Esophagus squamous epithelium (tissue), 5 donors: ENCODE measurements around the gene CDKN2B-AS1. TPM values are rescaled to one million over a fixed set of nuclear protein-coding genes. Genes with fewer than 3 reads are reported as not detected.

Experiments used
- DNase-seq: peaks from one replicate; lab custom pipeline; 2025; lab: John Stamatoyannopoulos, UW
- H3K27ac ChIP-seq, 4 donors: fragments of 200-600 bp; sonication (generic); one replicate each; pipeline ENCODE4 v1.5.1; 2016 to 2019; ENCODE audit warnings: mild to moderate bottlenecking in 1 of 4
- H3K27me3 ChIP-seq, 4 donors: fragments of 200-600 bp; sonication (generic); 1 replicate in 3 of 4; 2 replicates in 1 of 4; pipeline versions ENCODE4 v1.5.1 to v1.6.0; 2017 to 2021; ENCODE audit warnings: antibody characterized with exemption in 1 of 4
- H3K36me3 ChIP-seq, 3 donors: fragments of 200-600 bp; sonication (generic); one replicate each; pipeline ENCODE4 v1.5.1; 2016 to 2019
- H3K4me1 ChIP-seq, 3 donors: fragments of 200-600 bp; sonication (generic); one replicate each; pipeline ENCODE4 v1.5.1; 2017 to 2019
- H3K4me3 ChIP-seq, 4 donors: fragments of 200-600 bp; sonication (generic); 1 replicate in 3 of 4; 2 replicates in 1 of 4; pipeline ENCODE4 v1.5.1; 2016 to 2019; ENCODE audit warnings: mild to moderate bottlenecking in 2 of 4, moderate library complexity in 1 of 4
- H3K9me3 ChIP-seq, 3 donors: fragments of 200-600 bp; sonication (generic); one replicate each; pipeline ENCODE4 v1.5.1; 2016 to 2019
- POLR2A ChIP-seq, 4 donors: fragments of 450-650 bp; IDR thresholded peaks; one replicate each; pipeline ENCODE4 v1.6.1; 2017; ENCODE audit warnings: antibody characterized with exemption in 4 of 4, mild to moderate bottlenecking in 4 of 4, moderate library complexity in 3 of 4
- WGBS, 2 donors: methylation state at CpG; one replicate each; pipeline ENCODE4 v1.1.5; 2018; 5-methylcytosine and 5-hydroxymethylcytosine counted together
- intact Hi-C: fragments of 100-400 bp; cut with DNase I; formaldehyde crosslinking; loops from one replicate; pipeline ENCODE4 v1.15.0; 2022
- total RNA-seq, 4 donors: library from RNA; depleted of rRNA; stranded (reverse); fragments of >200 nt; gene quantifications; one replicate each; pipeline ENCODE4 v1.1.0, GENCODE V29; 2016
- TF ChIP-seq, protein P1 (sequence below), 6 experiments: fragments of 450-650 bp in 4 of 6; fragments of 200-600 bp in 2 of 6; sonication (generic) in 2 of 6; IDR thresholded peaks; one replicate each; pipeline ENCODE4 v1.5.1; 2016 to 2019; ENCODE audit warnings: antibody characterized with exemption in 6 of 6, mild to moderate bottlenecking in 4 of 6, moderate library complexity in 4 of 6
- donor health status: DM: yes; HTN: yes; CAD: no.

Gene CDKN2B-AS1
- total RNA-seq, 4 donors from 2014 or later = 0.48 to 1.7 (median 0.80) TPM

DNA sequence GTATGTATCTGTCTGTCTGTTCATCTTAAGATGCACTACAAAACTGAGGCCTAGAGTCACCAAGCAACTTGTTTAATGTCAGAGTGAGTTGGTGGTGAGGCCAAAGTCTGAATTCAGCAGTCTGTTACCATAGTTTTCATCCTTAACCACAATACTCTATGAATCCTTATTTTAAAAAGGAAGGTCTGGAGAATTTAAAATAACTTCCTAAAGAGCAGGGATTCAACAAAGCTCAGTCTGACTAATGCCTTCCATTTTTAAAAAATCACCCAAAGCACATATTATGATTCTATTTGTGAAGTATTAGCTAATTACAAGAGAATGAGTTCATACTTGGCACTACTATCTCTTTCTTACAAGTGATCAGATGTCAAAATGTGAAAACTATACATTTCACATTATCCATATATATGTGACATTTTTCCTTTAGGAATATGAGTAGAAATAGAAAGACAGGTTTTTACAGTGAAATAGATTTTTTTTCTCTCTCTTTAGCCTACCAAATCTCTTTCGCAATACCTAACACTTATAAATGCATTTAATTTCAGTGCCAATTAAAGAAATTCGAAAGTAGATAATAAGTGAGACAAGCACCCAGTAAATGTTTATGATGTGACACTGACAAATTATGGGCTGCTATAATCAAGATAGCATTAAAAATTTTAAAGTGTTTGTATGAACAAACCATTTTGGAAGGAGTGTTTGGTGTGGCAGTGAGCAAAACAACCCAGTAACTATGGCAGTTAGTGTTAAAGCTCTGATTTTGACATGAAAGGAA, 116.8 kb downstream of the CDKN2B-AS1 start:
- H3K4me1 ChIP-seq = peaks cover 0 to 14% (median 3%) of the 10 kb centered on the region in 3 donors
- H3K27me3 ChIP-seq = no peaks in the 10 kb centered on the region
- H3K4me3 ChIP-seq = no peak overlapping the region
- DNase-seq = no peak
- no peak overlapping the region for H3K27ac ChIP-seq
- intact Hi-C loops = no loop called here
- H3K9me3 ChIP-seq = no peaks in the 10 kb centered on the region
- H3K36me3 ChIP-seq = no peaks in the 10 kb centered on the region
- 63 to 83% methylated on average over 2 of the region's 2 CpGs for WGBS, 2 donors
- TF ChIP-seq, protein P1, sequence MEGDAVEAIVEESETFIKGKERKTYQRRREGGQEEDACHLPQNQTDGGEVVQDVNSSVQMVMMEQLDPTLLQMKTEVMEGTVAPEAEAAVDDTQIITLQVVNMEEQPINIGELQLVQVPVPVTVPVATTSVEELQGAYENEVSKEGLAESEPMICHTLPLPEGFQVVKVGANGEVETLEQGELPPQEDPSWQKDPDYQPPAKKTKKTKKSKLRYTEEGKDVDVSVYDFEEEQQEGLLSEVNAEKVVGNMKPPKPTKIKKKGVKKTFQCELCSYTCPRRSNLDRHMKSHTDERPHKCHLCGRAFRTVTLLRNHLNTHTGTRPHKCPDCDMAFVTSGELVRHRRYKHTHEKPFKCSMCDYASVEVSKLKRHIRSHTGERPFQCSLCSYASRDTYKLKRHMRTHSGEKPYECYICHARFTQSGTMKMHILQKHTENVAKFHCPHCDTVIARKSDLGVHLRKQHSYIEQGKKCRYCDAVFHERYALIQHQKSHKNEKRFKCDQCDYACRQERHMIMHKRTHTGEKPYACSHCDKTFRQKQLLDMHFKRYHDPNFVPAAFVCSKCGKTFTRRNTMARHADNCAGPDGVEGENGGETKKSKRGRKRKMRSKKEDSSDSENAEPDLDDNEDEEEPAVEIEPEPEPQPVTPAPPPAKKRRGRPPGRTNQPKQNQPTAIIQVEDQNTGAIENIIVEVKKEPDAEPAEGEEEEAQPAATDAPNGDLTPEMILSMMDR (IDR thresholded peaks at IDR 0.05) = no peak
- TF ChIP-seq POLR2A (IDR thresholded peaks at IDR 0.05) = no peak

DNA sequence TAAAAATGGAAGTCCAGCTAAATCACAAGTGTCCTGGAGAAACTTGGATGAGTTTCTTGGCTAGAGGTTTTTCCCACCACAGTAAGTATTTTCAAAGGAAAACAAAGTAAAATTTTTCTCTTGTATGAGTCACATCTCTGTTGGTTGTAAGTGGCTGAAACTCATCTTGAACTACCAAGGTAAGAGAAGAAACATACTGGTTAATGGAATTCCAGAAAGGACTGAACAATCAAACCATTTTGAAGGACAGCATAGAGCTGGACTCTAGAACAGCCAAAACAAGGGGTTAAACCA, 117.3 kb downstream of the CDKN2B-AS1 start:
- TF ChIP-seq, protein P1 (IDR thresholded peaks at IDR 0.05) = no peak
- TF ChIP-seq POLR2A (IDR thresholded peaks at IDR 0.05) = no peak

DNA sequence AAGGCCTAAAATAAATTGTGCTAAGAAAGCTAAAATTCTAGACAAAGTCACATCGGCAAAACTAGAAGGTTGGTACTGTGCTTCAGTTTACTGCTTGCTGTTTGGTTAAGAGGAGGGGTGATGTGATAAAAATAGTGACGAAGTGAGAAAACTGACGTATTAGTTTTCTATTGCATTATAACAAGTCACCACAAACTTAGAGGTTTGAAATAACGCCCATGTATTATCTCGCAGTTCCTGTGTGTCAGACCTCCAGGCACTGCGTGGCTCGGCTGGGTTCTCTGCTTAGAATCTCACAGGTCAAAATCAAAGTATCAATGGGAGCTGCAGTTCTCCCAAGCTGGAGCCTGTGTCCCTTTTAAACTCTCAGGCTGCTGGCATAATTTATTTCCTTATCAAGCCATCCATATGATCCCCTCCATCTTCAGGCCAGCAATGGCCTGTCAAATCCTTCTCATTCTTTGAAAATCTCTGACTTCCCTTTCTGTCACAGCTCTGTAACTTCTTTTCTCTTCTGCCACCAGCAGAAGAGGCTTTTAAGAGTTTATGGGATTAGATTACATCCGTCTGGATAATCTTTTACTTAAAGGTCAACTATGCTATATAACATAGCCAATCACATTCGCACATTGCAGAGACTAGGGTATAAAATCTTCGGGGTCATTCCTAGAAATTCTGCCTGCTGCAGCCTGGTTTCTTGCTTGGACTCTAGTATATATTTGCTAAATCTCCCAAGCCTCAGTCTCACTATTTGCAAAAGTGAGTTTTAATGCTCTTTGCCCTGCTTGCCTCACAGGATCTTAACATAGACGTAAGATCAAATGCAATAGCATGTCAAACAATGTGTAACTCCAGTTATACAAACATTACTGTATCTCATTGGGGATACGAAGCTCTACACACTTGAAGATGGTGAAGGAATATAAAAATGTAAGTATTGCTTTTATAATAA, 118.6 kb downstream of the CDKN2B-AS1 start:
- H3K36me3 ChIP-seq = no peaks in the 10 kb centered on the region
- no peaks in the 10 kb centered on the region for H3K9me3 ChIP-seq
- TF ChIP-seq, protein P1 (IDR thresholded peaks at IDR 0.05) = no peak
- no peak for TF ChIP-seq POLR2A (IDR thresholded peaks at IDR 0.05)
- peaks cover 0 to 19% (median 10%) of the 10 kb centered on the region in 3 donors for H3K4me1 ChIP-seq
- intact Hi-C loops = no loop called here
- no peak overlapping the region for H3K4me3 ChIP-seq
- DNase-seq = no peak
- 75 to 89% methylated on average over 12 of the region's 12 CpGs for WGBS, 2 donors
- H3K27ac ChIP-seq = no peak overlapping the region
- H3K27me3 ChIP-seq = no peaks in the 10 kb centered on the region

More for the DNA sequence above, 117.3 kb downstream of the CDKN2B-AS1 start:
- intact Hi-C loops = no loop called here
- Histone ChIP-seq H3K4me1 (peaks cover 0 to 14% (median 3%) of the 10 kb centered on the region in 3 donors), H3K27ac (no peak overlapping the region), H3K4me3 (no peak overlapping the region), H3K9me3 (no peaks in the 10 kb centered on the region), H3K27me3 (no peaks in the 10 kb centered on the region), H3K36me3 (no peaks in the 10 kb centered on the region)
- no peak for DNase-seq

DNA sequence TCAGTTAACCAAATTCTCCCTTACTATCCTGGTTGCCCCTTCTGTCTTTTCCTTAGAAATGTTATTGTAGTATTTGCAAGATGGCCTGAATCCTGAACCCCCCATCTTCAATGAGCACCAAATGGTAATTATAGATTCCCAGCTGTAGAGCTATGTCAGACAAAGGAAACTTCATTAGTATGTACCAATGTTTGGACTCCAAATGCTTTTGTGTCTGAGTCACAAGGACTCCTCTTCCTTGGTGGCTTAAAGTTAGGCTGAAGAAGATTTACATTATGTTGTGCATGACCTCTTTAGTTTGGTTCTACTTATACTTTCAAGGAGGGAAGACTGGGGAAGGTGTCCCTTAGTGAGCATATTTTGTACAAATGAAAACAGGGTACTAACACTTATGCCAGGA, 120.4 kb downstream of the CDKN2B-AS1 start:
- no peak for TF ChIP-seq POLR2A (IDR thresholded peaks at IDR 0.05)
- TF ChIP-seq, protein P1 (IDR thresholded peaks at IDR 0.05) = no peak
- Histone ChIP-seq H3K9me3 (no peaks in the 10 kb centered on the region), H3K4me1 (peaks cover 0 to 26% (median 11%) of the 10 kb centered on the region in 3 donors), H3K27ac (no peak overlapping the region), H3K4me3 (no peak overlapping the region), H3K27me3 (no peaks in the 10 kb centered on the region), H3K36me3 (no peaks in the 10 kb centered on the region)
- no peak for DNase-seq
- intact Hi-C loops = no loop called here

DNA sequence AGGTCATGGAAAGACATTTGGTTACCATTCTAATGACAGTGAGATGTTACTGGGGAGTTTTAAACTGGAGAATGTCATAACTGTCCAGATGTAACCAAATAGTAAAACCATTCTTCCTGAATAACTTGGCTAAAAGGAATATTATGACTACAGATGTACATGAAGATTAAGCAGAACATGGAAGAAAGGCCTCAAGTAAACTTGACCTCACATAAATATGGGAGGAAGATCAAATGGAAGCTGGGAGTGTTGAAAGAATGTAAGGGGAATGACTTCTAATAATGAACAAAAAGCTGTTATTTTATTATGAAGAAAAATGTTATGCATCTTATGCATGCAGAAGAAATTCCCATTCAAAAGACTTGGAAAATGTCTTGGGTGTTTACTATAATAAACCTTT, 122.2 kb downstream of the CDKN2B-AS1 start:
- TF ChIP-seq, protein P1 (IDR thresholded peaks at IDR 0.05) = no peak
- no peak for TF ChIP-seq POLR2A (IDR thresholded peaks at IDR 0.05)

More for the DNA sequence above, 122.2 kb downstream of the CDKN2B-AS1 start:
- peak overlapping the region in 1 of 4 donors; percentile 69 for H3K27ac ChIP-seq
- no peaks in the 10 kb centered on the region for H3K27me3 ChIP-seq
- H3K4me1 ChIP-seq = peaks cover 0 to 26% (median 11%) of the 10 kb centered on the region in 3 donors
- H3K36me3 ChIP-seq = no peaks in the 10 kb centered on the region
- DNase-seq = no peak
- no peak overlapping the region for H3K4me3 ChIP-seq
- H3K9me3 ChIP-seq = no peaks in the 10 kb centered on the region
- intact Hi-C loops = no loop called here
